Smooth muscle cell (in vitro differentiated cells): ENCODE measurements around the gene TCF3. TPM values are rescaled to one million over a fixed set of nuclear protein-coding genes. Genes with fewer than 3 reads are reported as not detected.
A peak's percentile ranks its signal among the peaks of the same experiment; 100 is the strongest.

Experiments used
- DNase-seq: peaks from one replicate; lab custom pipeline; 2025; ENCODE audit not compliant: unreplicated experiment; lab: John Stamatoyannopoulos, UW
- H2AFZ ChIP-seq: fragments of 200-600 bp; sonication (generic); 2 replicates; pipeline ENCODE4 v1.6.0; 2016; ENCODE audit warnings: antibody characterized with exemption, low read depth, mild to moderate bottlenecking
- H3F3A ChIP-seq: fragments of 200-600 bp; sonication (generic); 2 replicates; pipeline ENCODE4 v1.6.0; 2017; ENCODE audit warnings: antibody characterized with exemption, low read depth
- H3K27ac ChIP-seq: fragments of 200-600 bp; sonication (generic); 2 replicates; pipeline ENCODE4 v1.5.1; 2016; ENCODE audit warnings: low read depth, mild to moderate bottlenecking
- H3K27me3 ChIP-seq: fragments of 200-600 bp; sonication (generic); 2 replicates; pipeline ENCODE4 v1.6.1; 2016; ENCODE audit warnings: low read depth, mild to moderate bottlenecking
- H3K36me3 ChIP-seq: fragments of 200-600 bp; sonication (generic); 2 replicates; pipeline ENCODE4 v1.5.1; 2016; ENCODE audit warnings: low read depth
- H3K4me1 ChIP-seq: fragments of 200-600 bp; sonication (generic); 2 replicates; pipeline ENCODE4 v1.5.1; 2016; ENCODE audit warnings: low read depth
- H3K4me2 ChIP-seq: fragments of 200-600 bp; sonication (generic); 2 replicates; pipeline ENCODE4 v1.6.0; 2016; ENCODE audit warnings: mild to moderate bottlenecking
- H3K4me3 ChIP-seq: fragments of 200-600 bp; sonication (generic); 2 replicates; pipeline ENCODE4 v1.5.1; 2016; ENCODE audit warnings: mild to moderate bottlenecking
- H3K79me2 ChIP-seq: fragments of 200-600 bp; sonication (generic); 2 replicates; pipeline ENCODE4 v1.6.0; 2016; ENCODE audit warnings: low read depth, mild to moderate bottlenecking
- H3K9ac ChIP-seq: fragments of 200-600 bp; sonication (generic); 2 replicates; pipeline ENCODE4 v1.6.0; 2016; ENCODE audit warnings: low read depth
- H3K9me3 ChIP-seq: fragments of 200-600 bp; sonication (generic); replicated peaks from 2 replicates; pipeline ENCODE4 v1.5.1; 2016; ENCODE audit warnings: low read depth
- H4K20me1 ChIP-seq: fragments of 200-600 bp; sonication (generic); 2 replicates; pipeline ENCODE4 v1.6.0; 2016; ENCODE audit warnings: low read depth
- CTCF ChIP-seq: fragments of 200-600 bp; sonication (generic); IDR thresholded peaks from 2 replicates; pipeline ENCODE4 v1.5.1; 2017; ENCODE audit warnings: borderline replicate concordance, mild to moderate bottlenecking, antibody characterized with exemption; ENCODE audit not compliant: insufficient read depth, poor library complexity, severe bottlenecking
- WGBS: methylation state at CpG from one replicate; pipeline ENCODE4 v1.1.7; 2016; ENCODE audit warnings: low lambda C conversion rate; 5-methylcytosine and 5-hydroxymethylcytosine counted together
- polyA plus RNA-seq: library from polyadenylated mRNA; unstranded; fragments of >200 nt; fragmentation: Nextera tagmentation; extraction: Ambion mirVana; gene quantifications from 2 replicates; pipeline ENCODE4 v1.2.1, GENCODE V29; 2016
- total RNA-seq: library from RNA; depleted of rRNA; stranded (reverse); fragments of >200 nt; gene quantifications from 2 replicates; pipeline ENCODE4 v1.2.3, GENCODE V29; 2014

TCF3 gene
- total and polyA plus RNA-seq, 2 experiments from 2014 or later, result 89.0 to 150 TPM

- whole genome bisulfite sequencing, result 91% methylated on average over 20 of the region's 20 CpGs
- H3K9ac ChIP-seq, result no peak overlapping the region
- H4K20me1 ChIP-seq, result peaks cover 65% of the 10 kb centered on the region
- no peaks in the 10 kb centered on the region for H3F3A ChIP-seq
- H3K4me3 ChIP-seq, result peak overlapping the region; percentile 95
- no peak for DNase-seq
- H3K27me3 ChIP-seq, result no peaks in the 10 kb centered on the region
- peaks cover 51% of the 10 kb centered on the region for H3K79me2 ChIP-seq
- no peak overlapping the region for H2AFZ ChIP-seq
- H3K27ac ChIP-seq, result no peak overlapping the region
- peak overlapping the region; percentile 100 for H3K4me2 ChIP-seq
- peaks cover 6% of the 10 kb centered on the region for H3K4me1 ChIP-seq
- no peaks in the 10 kb centered on the region for H3K9me3 ChIP-seq
- TF ChIP-seq CTCF, result no peak
- no peaks in the 10 kb centered on the region for H3K36me3 ChIP-seq
These were observed 2.4 kb downstream of the TCF3 start for GRCh38 chr19:1649706-1650649.

GRCh38 chr19:1648920-1649541 lies 3.4 kb downstream of the TCF3 start:
- H3K27me3 ChIP-seq, result no peaks in the 10 kb centered on the region
- no peak for DNase-seq
- WGBS, result 90% methylated on average over 23 of the region's 23 CpGs
- peaks cover 75% of the 10 kb centered on the region for H4K20me1 ChIP-seq
- peaks cover 51% of the 10 kb centered on the region for H3K79me2 ChIP-seq
- peaks cover 6% of the 10 kb centered on the region for H3K4me1 ChIP-seq
- H2AFZ ChIP-seq, result no peak overlapping the region
- no peaks in the 10 kb centered on the region for H3K36me3 ChIP-seq
- TF ChIP-seq CTCF, result no peak
- H3K27ac ChIP-seq, result no peak overlapping the region
- H3K9ac ChIP-seq, result no peak overlapping the region
- no peak overlapping the region for H3K4me2 ChIP-seq
- no peak overlapping the region for H3K4me3 ChIP-seq
- H3K9me3 ChIP-seq, result no peaks in the 10 kb centered on the region
- H3F3A ChIP-seq, result no peaks in the 10 kb centered on the region

GRCh38 chr19:1648459-1648849 lies 4.0 kb downstream of the TCF3 start:
- no peak overlapping the region for H2AFZ ChIP-seq
- peaks cover 51% of the 10 kb centered on the region for H3K79me2 ChIP-seq
- H3F3A ChIP-seq, result no peaks in the 10 kb centered on the region
- no peaks in the 10 kb centered on the region for H3K36me3 ChIP-seq
- H3K9ac ChIP-seq, result no peak overlapping the region
- peaks cover 6% of the 10 kb centered on the region for H3K4me1 ChIP-seq
- no peak overlapping the region for H3K4me3 ChIP-seq
- DNase-seq, result no peak
- no peak overlapping the region for H3K4me2 ChIP-seq
- H3K9me3 ChIP-seq, result no peaks in the 10 kb centered on the region
- no peak overlapping the region for H3K27ac ChIP-seq
- H3K27me3 ChIP-seq, result no peaks in the 10 kb centered on the region
- peaks cover 80% of the 10 kb centered on the region for H4K20me1 ChIP-seq
- TF ChIP-seq CTCF, result no peak
- WGBS, result 90% methylated on average over 10 of the region's 10 CpGs
